Measurements from ENCODE around the gene CLEC1B. TPM values are rescaled to one million over a fixed set of nuclear protein-coding genes. Genes with fewer than 3 reads are reported as not detected.
"Not testable (repeated sequence)": the region's sequence is repeated elsewhere in the genome, so short reads cannot be mapped to it uniquely, and the experiment has no call there.

Gene CLEC1B
- total and polyA plus RNA-seq, 2 donors (not counting 3 experiments of a cell fraction or from before 2014, with no cell fraction given) = not detected

GRCh38 chr12:10027311-10027710, 28.4 kb upstream of the CLEC1B start:
- no peaks in the 10 kb centered on the region for H3K9me3 ChIP-seq (replicated peaks; ENCODE audit: control insufficient read depth, insufficient read depth, low read length)
- H3K27me3 ChIP-seq (ENCODE audit: control insufficient read depth in 2 of 2, insufficient read depth in 2 of 2, low read length in 2 of 2) = no peaks in the 10 kb centered on the region
- no peak overlapping the region for H3K9ac ChIP-seq (replicated peaks; ENCODE audit: extremely low read depth, insufficient read depth, low read length)
- TF ChIP-seq EZH2 (IDR thresholded peaks at IDR 0.05; ENCODE audit: borderline replicate concordance, low read depth, low read length, severe bottlenecking) (no peak), GATA2 (IDR thresholded peaks at IDR 0.05; ENCODE audit: insufficient read depth, insufficient read length, low read depth, low read length) (no peak), FOS (IDR thresholded peaks at IDR 0.05; ENCODE audit: borderline replicate concordance, insufficient read depth, low read length) (no peak), POLR2A (IDR thresholded peaks at IDR 0.05; ENCODE audit: low read depth, low read length) (no peak), CTCF (IDR thresholded peaks at IDR 0.05; ENCODE audit: extremely low read depth in 1 of 2, insufficient read depth in 1 of 2, low read depth in 1 of 2, low read length in 2 of 2) (no peak), MYC (IDR thresholded peaks at IDR 0.05; ENCODE audit: low read depth, low read length) (no peak), JUN (IDR thresholded peaks at IDR 0.05; ENCODE audit: borderline replicate concordance, insufficient read depth, insufficient read length, low read depth) (no peak), POLR2AphosphoS5 (IDR thresholded peaks at IDR 0.05; ENCODE audit: insufficient read depth, low read depth, low read length) (no peak)
- TF ChIP-seq, protein P1, sequence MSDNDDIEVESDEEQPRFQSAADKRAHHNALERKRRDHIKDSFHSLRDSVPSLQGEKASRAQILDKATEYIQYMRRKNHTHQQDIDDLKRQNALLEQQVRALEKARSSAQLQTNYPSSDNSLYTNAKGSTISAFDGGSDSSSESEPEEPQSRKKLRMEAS (IDR thresholded peaks at IDR 0.05; ENCODE audit: insufficient read depth, insufficient read length) = no peak
- H3K36me3 ChIP-seq (ENCODE audit: control insufficient read depth in 2 of 2, extremely low read depth in 1 of 2, insufficient read depth in 2 of 2, low read length in 2 of 2) = no peaks in the 10 kb centered on the region
- no peak for FAIRE-seq
- H2AFZ ChIP-seq (ENCODE audit: low read depth, low read length) = peak overlapping the region; percentile 86
- H3K79me2 ChIP-seq (ENCODE audit: control insufficient read depth, insufficient read depth, low read length) = no peaks in the 10 kb centered on the region
- H3K4me1 ChIP-seq (ENCODE audit: control insufficient read depth, extremely low read depth, insufficient read depth, low read length) = peaks cover 19% of the 10 kb centered on the region
- BruUV-seq (replicated peaks) = no TSS peak
- CTCF ChIA-PET = interaction anchor here (1.0 to 1.4 kb wide), 2 partner anchors 9 to 277 kb away, joined by 3 to 6 read pairs; no protein-coding TSS in a partner anchor
- DNase-seq (ENCODE audit: low read depth, low spot score) = no peak
- POLR2A ChIA-PET = no interaction called here
- H3K27ac ChIP-seq (ENCODE audit: insufficient read depth, low read depth, low read length) = no peak overlapping the region
- no peak overlapping the region for H3K4me3 ChIP-seq (replicated peaks in 1 of 3; ENCODE audit: insufficient read depth in 1 of 3, low read depth in 1 of 3, low read length in 3 of 3)
- dilution Hi-C loops (cut with MboI; ENCODE audit: extremely low pct_ligation_motif_present, low sequenced_read_pairs) = no loop called here
- H3K9me1 ChIP-seq (replicated peaks; ENCODE audit: control insufficient read depth, extremely low read depth, insufficient read depth, low read length) = no peaks in the 10 kb centered on the region
- intact Hi-C loops (cut with micrococcal nuclease) = no loop called here
- H3K4me2 ChIP-seq (ENCODE audit: insufficient read depth, low read length) = no peak overlapping the region
- no peaks in the 10 kb centered on the region for H4K20me1 ChIP-seq (replicated peaks; ENCODE audit: control insufficient read depth, extremely low read depth, insufficient read depth, low read length)

DNA sequence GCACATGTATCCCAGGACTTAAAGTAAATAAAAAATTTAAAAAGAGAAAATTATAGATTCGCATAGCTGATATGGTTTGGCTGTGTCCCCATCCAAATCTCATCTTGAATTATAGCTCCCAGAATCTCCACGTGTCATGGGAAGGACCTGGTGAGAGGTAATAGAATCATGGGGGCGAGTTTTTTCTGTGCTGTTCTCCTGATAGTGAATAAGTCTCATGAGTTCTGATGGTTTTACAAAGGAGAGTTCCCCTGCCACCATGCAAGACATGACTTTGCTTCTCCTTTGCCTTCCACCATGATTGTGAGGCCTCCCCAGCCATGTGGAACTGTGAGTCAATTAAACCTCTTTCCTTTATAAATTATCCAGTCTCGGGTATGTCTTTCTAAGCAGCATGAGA, 27.7 kb upstream of the CLEC1B start:
- intact Hi-C loops (cut with micrococcal nuclease); H3K27ac ChIP-seq (ENCODE audit: insufficient read depth, low read depth, low read length); H3K9me3 ChIP-seq (replicated peaks; ENCODE audit: control insufficient read depth, insufficient read depth, low read length); DNase-seq (ENCODE audit: low read depth, low spot score); H2AFZ ChIP-seq (ENCODE audit: low read depth, low read length); H3K36me3 ChIP-seq (ENCODE audit: control insufficient read depth in 2 of 2, extremely low read depth in 1 of 2, insufficient read depth in 2 of 2, low read length in 2 of 2); BruUV-seq (replicated peaks); H3K9ac ChIP-seq (replicated peaks; ENCODE audit: extremely low read depth, insufficient read depth, low read length); H3K4me3 ChIP-seq (replicated peaks in 1 of 3; ENCODE audit: insufficient read depth in 1 of 3, low read depth in 1 of 3, low read length in 3 of 3); FAIRE-seq; POLR2A ChIA-PET; H4K20me1 ChIP-seq (replicated peaks; ENCODE audit: control insufficient read depth, extremely low read depth, insufficient read depth, low read length); H3K27me3 ChIP-seq (ENCODE audit: control insufficient read depth in 2 of 2, insufficient read depth in 2 of 2, low read length in 2 of 2); dilution Hi-C loops (cut with MboI; ENCODE audit: extremely low pct_ligation_motif_present, low sequenced_read_pairs); H3K9me1 ChIP-seq (replicated peaks; ENCODE audit: control insufficient read depth, extremely low read depth, insufficient read depth, low read length); H3K4me2 ChIP-seq (ENCODE audit: insufficient read depth, low read length); H3K79me2 ChIP-seq (ENCODE audit: control insufficient read depth, insufficient read depth, low read length): not testable (repeated sequence)
- CTCF ChIA-PET = interaction anchor here (1.4 kb wide), 1 partner anchor 9 kb away, joined by 6 read pairs; no protein-coding TSS in a partner anchor
- peaks cover 19% of the 10 kb centered on the region for H3K4me1 ChIP-seq (ENCODE audit: control insufficient read depth, extremely low read depth, insufficient read depth, low read length)
